MV-4-11 (cell line): ENCODE results near the gene VEZF1.

Experiments used
- DNase-seq: peaks from one replicate; lab custom pipeline; 2025; lab: John Stamatoyannopoulos, UW

The VEZF1 gene

GRCh38 chr17:57987581-57988300, at the start of gene VEZF1:
TSS of gene VEZF1 (minus strand) at chr17:57988254. CDS start at chr17:57988111, 143 bp downstream.
- peak; percentile 56 for DNase-seq

GRCh38 chr17:58032691-58033415, 44.8 kb upstream of the VEZF1 start:
- peak; percentile 85 for DNase-seq

GRCh38 chr17:58028578-58028977, 40.5 kb upstream of the VEZF1 start:
- no peak for DNase-seq

GRCh38 chr17:58020401-58020800, 32.3 kb upstream of the VEZF1 start:
- DNase-seq = no peak

- no peak for DNase-seq
Measured at GRCh38 chr17:58019521-58019920, 31.5 kb upstream of the VEZF1 start.

- no peak for DNase-seq
Measured at GRCh38 chr17:58019039-58019438, 31.0 kb upstream of the VEZF1 start.

GRCh38 chr17:58010067-58010799, 22.2 kb upstream of the VEZF1 start:
- DNase-seq = no peak

- DNase-seq = peak; percentile 18
Measured at GRCh38 chr17:58007781-58008706, 20.0 kb upstream of the VEZF1 start.

GRCh38 chr17:58006924-58007780, 19.1 kb upstream of the VEZF1 start, which contains the start of gene SRSF1:
TSS of gene SRSF1 (minus strand) at chr17:58007246. CDS start at chr17:58007137, 109 bp downstream.
- peak; percentile 96 for DNase-seq

- DNase-seq = peak; percentile 60
Measured at GRCh38 chr17:58006560-58006923, 18.5 kb upstream of the VEZF1 start.

- no peak for DNase-seq
Measured at GRCh38 chr17:58005728-58006559, 17.9 kb upstream of the VEZF1 start.

- peak; percentile 38 for DNase-seq
Measured at GRCh38 chr17:58005031-58005727, 17.1 kb upstream of the VEZF1 start.

- no peak for DNase-seq
Measured at GRCh38 chr17:58004060-58004459, 16.0 kb upstream of the VEZF1 start.

- DNase-seq = no peak
Measured at GRCh38 chr17:58002973-58003372, 14.9 kb upstream of the VEZF1 start.

- DNase-seq = no peak
Measured at GRCh38 chr17:58002154-58002948, 14.3 kb upstream of the VEZF1 start.

- DNase-seq = no peak
Measured at GRCh38 chr17:58001461-58002124, 13.5 kb upstream of the VEZF1 start.

GRCh38 chr17:57999496-58000017, 11.5 kb upstream of the VEZF1 start:
- peak; percentile 66 for DNase-seq
